OCI-LY7 (cell line): Measurements from ENCODE around the gene MILR1. TPM values are rescaled to one million over a fixed set of nuclear protein-coding genes. Genes with fewer than 3 reads are reported as not detected.

ENCODE experiments used
- BruUV-seq: library from RNA; stranded (reverse); fragments of 400-500 nt; replicated peaks from 2 replicates; lab custom pipeline; 2021; lab: Mats Ljungman, UMichigan
- CTCF ChIA-PET: fragments of 300-600 bp; sonication (Branson Sonifier 250); formaldehyde crosslinking; loops from one replicate; lab custom pipeline; 2022; ENCODE audit warnings: antibody characterized with exemption; ENCODE audit not compliant: unreplicated experiment; lab: Charles Lee
- POLR2A ChIA-PET: fragments of 300-600 bp; sonication (Branson Sonifier 250); formaldehyde crosslinking; loops from one replicate; lab custom pipeline; 2022; ENCODE audit warnings: antibody characterized with exemption; lab: Charles Lee
- DNase-seq: peaks from one replicate; pipeline ENCODE4 v3.0.0-alpha.2; 2015; ENCODE audit warnings: low spot score
- H2AFZ ChIP-seq: fragments of 200-600 bp; sonication (generic), shearing (Covaris generic); 2 replicates; pipeline ENCODE4 v1.6.1; 2014; ENCODE audit warnings: mild to moderate bottlenecking, antibody characterized with exemption, low read length, moderate library complexity
- H3K27ac ChIP-seq: fragments of 200-600 bp; sonication (generic); 2 replicates; pipeline ENCODE4 v1.5.1; 2014; ENCODE audit warnings: mixed run types, low read depth, mild to moderate bottlenecking, moderate library complexity, low read length, inconsistent platforms; ENCODE audit not compliant: poor library complexity, severe bottlenecking
- H3K36me3 ChIP-seq: fragments of 200-600 bp; sonication (generic); 2 replicates; pipeline ENCODE4 v1.6.1; 2014; ENCODE audit warnings: mild to moderate bottlenecking, antibody characterized with exemption, low read length, moderate library complexity, mixed read lengths; ENCODE audit not compliant: insufficient read depth
- H3K4me1 ChIP-seq: fragments of 200-600 bp; sonication (generic); 2 replicates; pipeline ENCODE4 v1.5.1; 2014; ENCODE audit warnings: mild to moderate bottlenecking, low read length; ENCODE audit not compliant: insufficient read depth, poor library complexity, severe bottlenecking
- H3K4me2 ChIP-seq: fragments of 200-600 bp; sonication (generic); 2 replicates; pipeline ENCODE4 v1.6.1; 2014; ENCODE audit warnings: mild to moderate bottlenecking, low read length
- H3K4me3 ChIP-seq: fragments of 200-600 bp; sonication (generic); 2 replicates; pipeline ENCODE4 v1.5.1; 2014; ENCODE audit warnings: mild to moderate bottlenecking, low read depth, low read length; ENCODE audit not compliant: poor library complexity, severe bottlenecking
- H3K79me2 ChIP-seq: fragments of 200-600 bp; sonication (generic); 2 replicates; pipeline ENCODE4 v1.6.1; 2016; ENCODE audit warnings: low read depth, mild to moderate bottlenecking, low read length, moderate library complexity, mixed read lengths; ENCODE audit not compliant: insufficient read depth
- H3K9me2 ChIP-seq: fragments of 200-600 bp; sonication (generic); 2 replicates; pipeline ENCODE4 v1.6.1; 2016; ENCODE audit warnings: mild to moderate bottlenecking, low read length, mixed read lengths; ENCODE audit not compliant: insufficient read depth
- H3K9me3 ChIP-seq: fragments of 200-600 bp; sonication (generic); 2 replicates; pipeline ENCODE4 v1.6.1; 2014; ENCODE audit warnings: mild to moderate bottlenecking, mixed run types, low read length, mixed read lengths
- H4K20me1 ChIP-seq: fragments of 200-600 bp; sonication (generic); 2 replicates; pipeline ENCODE4 v1.6.1; 2014; ENCODE audit warnings: mild to moderate bottlenecking, antibody characterized with exemption, low read length, moderate library complexity, mixed read lengths; ENCODE audit not compliant: insufficient read depth
- EZH2phosphoT487 ChIP-seq: fragments of 200-600 bp; sonication (generic); IDR thresholded peaks from 2 replicates; pipeline ENCODE4 v1.6.1; 2018; ENCODE audit warnings: low read depth, borderline replicate concordance, mild to moderate bottlenecking, mixed run types, antibody characterized with exemption, low read length, moderate library complexity, mixed read lengths
- intact Hi-C: fragments of 100-400 bp; cut with micrococcal nuclease; formaldehyde crosslinking; loops from one replicate; pipeline ENCODE4 v1.10.0; 2022; ENCODE audit not compliant: unreplicated experiment
- total RNA-seq, 2 experiments: library from RNA; depleted of rRNA in 1 of 2; stranded (reverse); fragments of >200 nt in 1 of 2; shearing (Covaris generic) in 1 of 2; gene quantifications; 2 replicates each; pipeline ENCODE4 v1.2.3, GENCODE V29; 2014 to 2022
- TF ChIP-seq, protein P1 (sequence below): fragments of 200-600 bp; sonication (generic); conservative IDR thresholded peaks from 2 replicates; pipeline ENCODE4 v1.5.1; 2014; ENCODE audit warnings: mild to moderate bottlenecking, antibody characterized with exemption, low read length, moderate library complexity, mixed read lengths

MILR1 gene
- total RNA-seq, 2 experiments from 2014 or later, result 68.7 to 101 TPM

DNA sequence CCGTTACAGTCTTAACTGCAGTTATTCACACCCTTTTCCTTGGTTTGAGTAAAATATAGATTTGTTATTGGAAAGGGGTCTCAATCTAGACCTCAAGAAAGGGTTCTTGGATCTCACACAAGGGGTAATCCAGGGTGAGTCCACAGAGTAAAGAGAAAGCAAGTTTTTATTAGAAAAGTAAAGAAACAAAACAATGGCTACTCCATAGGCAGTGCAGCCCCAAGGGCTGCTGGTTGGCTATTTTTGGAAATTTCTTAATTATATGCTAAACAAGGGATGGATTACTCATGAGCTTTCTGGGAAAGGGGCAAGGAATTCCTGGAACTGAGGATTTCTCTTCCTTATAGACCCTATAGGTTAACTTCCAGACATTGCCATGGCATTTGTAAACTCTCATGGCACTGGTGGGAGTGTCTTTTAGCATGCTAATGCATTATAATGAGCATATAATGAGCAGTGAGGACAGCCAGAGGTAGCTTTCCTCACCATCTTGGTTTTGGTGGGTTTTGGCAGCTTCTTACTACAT, 24.5 kb upstream of the MILR1 start:
- Histone ChIP-seq H4K20me1 (no peaks in the 10 kb centered on the region), H3K4me1 (no peaks in the 10 kb centered on the region), H3K9me3 (no peaks in the 10 kb centered on the region), H3K4me2 (no peak overlapping the region), H3K36me3 (no peaks in the 10 kb centered on the region), H3K4me3 (no peak overlapping the region), H3K27ac (no peak overlapping the region), H3K9me2 (no peaks in the 10 kb centered on the region), H2AFZ (0 out of 2 replicates have a peak overlapping the region, but pooled peaks have one; percentile 18), H3K79me2 (no peaks in the 10 kb centered on the region)
- no peak for DNase-seq
- TF ChIP-seq EZH2phosphoT487, result no peak
- TF ChIP-seq, protein P1, sequence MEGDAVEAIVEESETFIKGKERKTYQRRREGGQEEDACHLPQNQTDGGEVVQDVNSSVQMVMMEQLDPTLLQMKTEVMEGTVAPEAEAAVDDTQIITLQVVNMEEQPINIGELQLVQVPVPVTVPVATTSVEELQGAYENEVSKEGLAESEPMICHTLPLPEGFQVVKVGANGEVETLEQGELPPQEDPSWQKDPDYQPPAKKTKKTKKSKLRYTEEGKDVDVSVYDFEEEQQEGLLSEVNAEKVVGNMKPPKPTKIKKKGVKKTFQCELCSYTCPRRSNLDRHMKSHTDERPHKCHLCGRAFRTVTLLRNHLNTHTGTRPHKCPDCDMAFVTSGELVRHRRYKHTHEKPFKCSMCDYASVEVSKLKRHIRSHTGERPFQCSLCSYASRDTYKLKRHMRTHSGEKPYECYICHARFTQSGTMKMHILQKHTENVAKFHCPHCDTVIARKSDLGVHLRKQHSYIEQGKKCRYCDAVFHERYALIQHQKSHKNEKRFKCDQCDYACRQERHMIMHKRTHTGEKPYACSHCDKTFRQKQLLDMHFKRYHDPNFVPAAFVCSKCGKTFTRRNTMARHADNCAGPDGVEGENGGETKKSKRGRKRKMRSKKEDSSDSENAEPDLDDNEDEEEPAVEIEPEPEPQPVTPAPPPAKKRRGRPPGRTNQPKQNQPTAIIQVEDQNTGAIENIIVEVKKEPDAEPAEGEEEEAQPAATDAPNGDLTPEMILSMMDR, result no peak
- intact Hi-C loops, result loop anchor here (10.0 kb wide), 1 partner anchor 310 kb away; no protein-coding TSS in a partner anchor
- no TSS peak for BruUV-seq
- CTCF ChIA-PET, result no interaction called here
- POLR2A ChIA-PET, result interaction anchor here (0.6 to 1.0 kb wide), 2 partner anchors 12 to 121 kb away, joined by 3 read pairs; no protein-coding TSS in a partner anchor

DNA sequence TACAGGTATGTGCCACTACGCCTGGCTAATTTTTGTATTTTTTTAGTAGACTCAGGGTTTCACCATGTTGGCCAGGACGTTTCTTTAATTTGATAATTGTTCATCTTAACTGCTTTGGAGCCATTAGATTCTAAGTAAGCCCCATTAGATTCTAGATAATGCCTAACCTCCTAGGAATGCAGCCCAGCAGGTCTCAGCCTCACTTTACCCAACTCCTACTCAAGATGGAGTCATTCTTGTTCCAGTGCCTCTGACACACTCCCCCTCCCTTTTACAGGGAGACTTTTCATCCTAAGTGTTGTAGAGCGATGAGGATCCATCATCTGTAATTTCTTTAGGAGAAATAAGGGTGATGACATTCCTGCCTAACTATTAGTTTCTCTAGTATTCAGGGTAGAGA, 23.7 kb upstream of the MILR1 start:
- Histone ChIP-seq H2AFZ (no peak overlapping the region), H3K4me2 (no peak overlapping the region), H3K79me2 (no peaks in the 10 kb centered on the region), H3K9me3 (no peaks in the 10 kb centered on the region), H3K4me1 (no peaks in the 10 kb centered on the region), H3K36me3 (no peaks in the 10 kb centered on the region), H4K20me1 (no peaks in the 10 kb centered on the region), H3K9me2 (no peaks in the 10 kb centered on the region), H3K27ac (no peak overlapping the region), H3K4me3 (no peak overlapping the region)
- no TSS peak for BruUV-seq
- TF ChIP-seq, protein P1, result no peak
- TF ChIP-seq EZH2phosphoT487, result no peak
- intact Hi-C loops, result loop anchor here (10.0 kb wide), 1 partner anchor 310 kb away; no protein-coding TSS in a partner anchor
- CTCF ChIA-PET, result no interaction called here
- POLR2A ChIA-PET, result no interaction called here
- DNase-seq, result no peak

DNA sequence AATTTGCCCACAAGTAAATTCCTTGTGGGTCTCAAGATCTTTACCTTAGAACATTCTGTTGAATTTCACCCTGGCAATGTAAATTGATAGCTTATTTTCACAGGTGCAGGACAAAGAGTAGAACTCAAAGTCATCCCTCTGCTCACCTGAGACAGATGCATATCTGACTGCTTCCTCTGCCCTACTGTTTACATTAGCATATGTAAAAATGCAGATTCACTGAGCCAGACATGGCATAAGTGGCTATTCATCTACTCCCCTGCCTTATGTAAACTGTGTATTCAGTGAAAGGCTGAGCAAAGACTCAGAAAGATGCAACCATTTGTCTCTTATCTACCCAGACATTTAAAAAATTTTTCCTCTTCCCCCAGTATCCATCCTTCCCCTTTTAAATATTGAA, 22.3 kb upstream of the MILR1 start:
- H3K4me1 ChIP-seq, result no peaks in the 10 kb centered on the region
- TF ChIP-seq, protein P1, result no peak
- TF ChIP-seq EZH2phosphoT487, result no peak
- H3K9me2 ChIP-seq, result no peaks in the 10 kb centered on the region
- DNase-seq, result no peak
- no peak overlapping the region for H2AFZ ChIP-seq
- no peaks in the 10 kb centered on the region for H3K9me3 ChIP-seq
- intact Hi-C loops, result loop anchor here (10.0 kb wide), 1 partner anchor 308 kb away; no protein-coding TSS in a partner anchor
- no peak overlapping the region for H3K4me2 ChIP-seq
- ChIA-PET CTCF (interaction anchor here (0.6 kb wide), 1 partner anchor 223 kb away, joined by 3 read pairs; no protein-coding TSS in a partner anchor), POLR2A (no interaction called here)
- H4K20me1 ChIP-seq, result no peaks in the 10 kb centered on the region
- no peaks in the 10 kb centered on the region for H3K79me2 ChIP-seq
- no peak overlapping the region for H3K27ac ChIP-seq
- no TSS peak for BruUV-seq
- H3K4me3 ChIP-seq, result no peak overlapping the region
- H3K36me3 ChIP-seq, result no peaks in the 10 kb centered on the region
